ENCODE measurements around the gene CHRNA9.

Gene CHRNA9

GRCh38 chr4:40310225-40310624 is 24.9 kb upstream of the CHRNA9 start:
- no peak for DNase-seq

DNA sequence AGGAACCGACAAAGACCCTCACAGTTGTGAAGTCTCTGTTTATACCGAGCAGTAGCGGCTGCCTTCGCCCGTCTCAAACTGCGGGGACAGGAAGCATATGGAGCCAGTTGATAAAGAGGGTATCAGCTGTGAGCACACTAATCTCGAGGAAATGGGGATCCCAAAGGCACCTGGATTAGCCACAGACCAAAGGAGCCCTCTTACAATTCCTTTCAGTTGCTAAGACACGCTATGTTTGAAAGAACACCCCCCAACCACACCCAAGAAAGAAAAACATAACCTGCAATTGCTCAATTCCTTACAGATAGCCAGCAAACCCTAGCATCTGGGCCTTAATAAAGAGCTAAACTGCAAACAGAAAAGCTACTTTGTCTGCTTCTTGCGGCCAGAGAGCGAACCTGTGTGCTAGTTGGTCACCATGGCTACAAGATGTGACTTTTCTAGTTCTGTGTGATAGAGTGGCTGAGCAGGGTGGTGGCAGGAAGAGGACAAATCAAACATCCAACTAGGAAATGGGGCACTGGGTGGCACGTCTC is 23.3 kb upstream of the CHRNA9 start:
- DNase-seq = no peak

- no peak for DNase-seq
Measured at GRCh38 chr4:40314951-40315350, 20.2 kb upstream of the CHRNA9 start.

- no peak for DNase-seq
Measured at GRCh38 chr4:40316333-40316781, 18.8 kb upstream of the CHRNA9 start.

DNA sequence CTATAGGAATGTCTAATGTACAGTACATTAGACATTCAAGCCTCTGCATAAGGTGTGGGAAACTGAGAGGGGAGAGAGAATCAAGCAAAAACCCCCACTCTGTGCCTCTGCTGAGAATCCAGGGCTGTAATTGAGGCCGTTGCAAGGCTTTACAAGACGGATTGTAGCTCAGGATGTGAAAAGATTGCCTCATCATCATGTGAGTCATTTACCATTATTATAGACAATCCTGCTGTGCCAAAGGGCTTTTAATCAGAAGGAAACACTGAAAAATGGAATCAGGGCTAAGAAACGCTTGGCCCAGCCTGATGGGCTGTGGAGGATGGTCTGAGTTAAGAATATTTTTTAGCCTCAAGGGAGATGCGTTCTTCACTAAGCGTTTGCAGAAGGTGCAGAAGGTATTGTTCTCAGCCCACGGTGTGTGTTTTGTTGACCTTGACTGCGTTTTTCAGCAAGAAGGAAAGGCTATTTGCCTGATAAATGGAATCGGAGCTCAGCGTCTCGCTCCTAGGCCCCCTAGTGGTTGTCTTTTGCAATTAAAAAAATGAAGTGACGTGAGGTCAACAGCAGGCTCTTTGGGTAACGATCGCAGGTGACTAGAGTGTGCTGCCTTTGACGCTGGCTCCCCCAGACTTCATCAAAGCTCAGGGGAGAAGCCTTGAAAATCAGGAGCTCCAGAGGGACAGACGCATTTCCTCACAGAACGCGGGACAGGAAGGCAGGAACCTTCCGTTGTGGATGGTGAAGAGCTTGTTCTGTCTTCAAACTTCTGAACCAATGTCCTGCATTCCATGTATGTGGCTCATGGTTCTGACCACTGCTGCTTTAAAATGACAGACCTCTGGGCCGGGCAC is 18.1 kb upstream of the CHRNA9 start:
- DNase-seq = no peak

- no peak for DNase-seq
Measured at GRCh38 chr4:40317916-40318658, 17.0 kb upstream of the CHRNA9 start.

DNA sequence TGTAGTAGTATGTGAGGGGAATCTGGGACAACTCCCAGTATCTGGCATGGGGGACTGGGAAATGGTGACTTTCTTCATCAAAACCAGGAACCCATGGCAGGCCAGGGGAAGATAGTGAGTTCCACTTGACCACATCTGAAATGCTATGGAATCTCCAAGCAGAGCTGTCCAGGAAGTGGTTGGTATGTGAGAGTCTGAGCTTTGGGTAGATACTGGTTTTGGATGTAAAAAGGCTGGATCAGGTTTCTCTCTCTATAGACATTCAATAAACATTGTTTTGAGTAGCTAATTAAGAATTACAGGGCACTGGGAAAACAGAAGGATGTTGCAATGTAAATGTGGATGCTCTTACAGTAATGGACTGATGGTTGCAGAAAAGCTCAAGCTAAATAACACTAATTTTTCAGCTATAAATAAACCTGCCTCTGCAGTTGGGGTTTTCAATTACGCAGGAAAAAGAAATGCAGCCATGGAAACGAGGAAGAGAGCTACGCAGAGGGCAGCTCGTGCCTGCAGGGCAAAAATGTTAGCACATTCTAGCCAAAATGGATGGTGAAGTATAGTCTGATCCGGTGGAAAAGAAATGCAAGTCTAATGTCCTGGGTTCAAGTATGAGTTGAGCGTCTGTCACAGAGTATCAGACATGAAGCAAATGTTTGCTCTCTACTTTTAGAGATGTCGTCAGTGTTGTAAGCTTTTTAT is 13.4 kb upstream of the CHRNA9 start:
- DNase-seq = no peak

- DNase-seq = no peak
Measured at GRCh38 chr4:40322811-40323210, 12.3 kb upstream of the CHRNA9 start.

GRCh38 chr4:40323866-40324265 is 11.3 kb upstream of the CHRNA9 start:
- no peak for DNase-seq

DNA sequence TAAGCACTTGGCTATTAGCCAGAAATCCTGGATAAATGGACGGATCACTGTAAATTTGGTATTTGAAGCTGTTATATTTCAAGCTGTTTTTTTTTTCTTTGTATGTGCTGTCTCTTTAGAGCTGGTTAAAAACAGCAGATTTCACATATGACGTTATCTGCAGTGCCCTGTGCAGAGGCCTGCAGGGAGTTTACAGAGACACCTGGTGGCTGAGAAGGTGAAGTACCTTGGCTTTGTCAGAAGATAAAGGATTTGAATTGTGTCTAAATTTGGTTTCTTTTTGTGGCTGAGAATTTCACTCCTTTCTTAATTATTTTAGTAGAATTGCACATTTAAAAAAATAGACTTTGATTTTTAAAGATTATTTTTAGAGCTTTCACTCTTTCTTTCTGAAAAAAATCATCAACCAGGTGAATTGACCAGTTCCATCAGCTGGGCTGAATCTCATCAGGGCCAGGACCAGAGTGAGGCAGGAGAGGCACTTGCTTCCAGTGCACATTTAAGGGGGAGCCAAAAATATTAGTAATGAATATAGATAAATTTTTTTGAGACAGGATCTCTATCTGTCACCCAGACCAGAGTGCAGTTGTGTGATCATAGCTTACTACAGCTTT is 9.6 kb upstream of the CHRNA9 start:
- DNase-seq = no peak

GRCh38 chr4:40327340-40327739 is 7.8 kb upstream of the CHRNA9 start:
- DNase-seq = no peak

DNA sequence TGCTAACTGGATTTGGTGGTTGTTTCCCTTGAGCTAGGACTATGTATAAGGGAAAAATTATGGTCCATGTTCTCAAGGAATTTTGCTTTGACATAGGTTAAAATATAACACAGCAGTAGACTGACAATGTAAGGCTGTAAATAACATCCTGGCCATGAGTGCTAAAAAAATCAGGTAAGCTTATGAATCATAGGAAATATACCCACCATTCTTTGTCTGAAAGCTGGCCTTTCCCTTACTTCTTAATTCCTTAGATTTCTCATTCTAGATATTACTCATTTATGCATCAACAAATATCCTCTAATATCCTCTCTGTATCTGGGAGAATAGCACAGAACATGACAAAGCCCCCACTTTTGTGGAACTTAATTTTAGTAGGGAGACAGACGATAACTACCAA is 6.8 kb upstream of the CHRNA9 start:
- DNase-seq = no peak

DNA sequence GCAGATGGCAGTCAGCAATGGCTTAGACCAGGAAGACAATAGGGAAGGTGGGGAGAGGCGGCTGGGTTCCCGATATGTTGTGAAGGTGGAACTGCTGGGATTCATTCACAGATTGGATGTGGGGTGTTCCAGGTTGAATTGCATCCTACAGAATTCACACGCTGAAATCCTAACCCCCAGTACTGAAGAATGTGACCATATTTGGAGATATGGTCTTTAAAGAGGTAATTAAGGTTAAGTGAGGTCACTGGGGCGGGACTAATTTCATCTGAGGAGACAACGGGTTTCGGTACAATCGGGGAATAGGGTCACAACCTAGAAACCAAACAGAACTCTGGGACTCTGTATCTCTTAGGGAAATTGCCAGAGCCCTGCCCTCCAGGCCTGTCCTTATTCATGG is 5.3 kb upstream of the CHRNA9 start:
- no peak for DNase-seq

GRCh38 chr4:40330536-40330935 is 4.6 kb upstream of the CHRNA9 start:
- DNase-seq = no peak

DNA sequence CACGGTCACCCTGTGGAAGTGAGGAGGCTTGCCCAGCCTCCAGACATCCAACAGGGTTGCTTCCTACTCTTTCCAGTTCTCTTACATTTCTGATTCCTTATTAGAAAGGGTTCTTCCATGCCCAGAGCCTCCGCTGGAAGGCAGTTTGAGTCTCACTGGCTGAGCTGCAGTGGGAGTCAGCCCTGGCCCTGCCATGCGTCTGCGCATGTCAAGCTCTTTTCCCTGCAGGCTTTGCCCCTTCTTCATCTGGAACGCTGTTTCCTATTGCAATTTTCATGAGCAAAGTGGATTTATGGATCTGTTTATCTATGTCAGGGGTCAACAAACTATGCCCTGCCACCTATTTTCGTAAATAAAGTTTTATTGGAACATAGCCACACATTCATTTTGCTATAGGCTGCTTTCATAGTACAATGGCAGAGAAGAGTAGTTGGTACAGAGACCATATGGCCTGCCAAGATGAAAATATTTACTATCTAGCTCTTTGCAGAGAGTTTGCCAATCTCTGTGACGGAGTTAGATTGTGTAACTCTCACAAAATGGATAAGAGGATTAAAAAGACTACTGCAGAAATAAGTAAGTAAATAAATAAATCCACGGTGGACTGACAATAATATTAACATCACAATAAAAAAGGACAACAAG is 3.9 kb upstream of the CHRNA9 start:
- no peak for DNase-seq

GRCh38 chr4:40331961-40332360 is 3.2 kb upstream of the CHRNA9 start:
- no peak for DNase-seq

GRCh38 chr4:40333921-40334352 is 1.2 kb upstream of the CHRNA9 start:
- DNase-seq = no peak

GRCh38 chr4:40335525-40335894 is 377 bp downstream of the CHRNA9 start:
- no peak for DNase-seq

- DNase-seq = no peak
Measured at GRCh38 chr4:40337051-40337450, 1.9 kb downstream of the CHRNA9 start.

DNA sequence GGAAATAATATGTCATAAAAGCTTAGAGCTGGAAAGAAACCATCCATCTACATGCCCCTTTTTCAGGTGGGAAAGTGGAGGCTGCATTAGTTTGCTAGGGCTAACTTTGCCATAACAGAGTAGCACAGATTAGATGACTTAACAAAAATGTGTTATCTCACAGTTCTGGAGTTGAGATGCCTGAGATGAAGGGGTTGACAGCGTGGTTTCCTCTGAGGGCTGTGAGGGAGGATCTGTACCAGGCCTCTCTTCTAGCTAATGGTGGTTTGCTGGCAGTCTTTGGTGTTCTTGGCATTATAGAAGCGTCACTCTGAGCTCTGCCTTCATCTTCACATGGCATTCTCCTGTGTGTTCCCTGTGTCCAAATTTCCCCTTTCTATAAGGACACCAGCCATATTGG is 2.4 kb downstream of the CHRNA9 start:
- DNase-seq = no peak

DNA sequence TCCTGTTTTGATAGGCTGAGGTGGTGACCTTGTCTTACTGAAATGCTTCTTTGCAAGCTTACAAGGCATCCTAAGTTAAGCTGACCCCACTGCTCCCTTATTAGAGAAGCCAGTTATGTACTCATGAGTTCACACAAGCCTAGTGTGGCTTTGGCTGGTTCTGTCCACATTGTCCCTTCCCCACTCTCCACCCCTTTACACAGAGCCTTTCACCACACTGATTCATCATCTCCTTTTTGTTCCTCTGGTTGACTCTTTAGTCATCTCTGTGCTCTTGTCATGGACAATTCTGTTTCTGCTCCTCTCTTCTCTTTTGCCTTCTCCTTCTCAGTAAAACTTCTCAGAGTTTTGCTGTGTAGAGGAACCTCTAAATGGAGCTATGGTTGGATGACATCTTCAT is 4.9 kb downstream of the CHRNA9 start:
- no peak for DNase-seq

DNA sequence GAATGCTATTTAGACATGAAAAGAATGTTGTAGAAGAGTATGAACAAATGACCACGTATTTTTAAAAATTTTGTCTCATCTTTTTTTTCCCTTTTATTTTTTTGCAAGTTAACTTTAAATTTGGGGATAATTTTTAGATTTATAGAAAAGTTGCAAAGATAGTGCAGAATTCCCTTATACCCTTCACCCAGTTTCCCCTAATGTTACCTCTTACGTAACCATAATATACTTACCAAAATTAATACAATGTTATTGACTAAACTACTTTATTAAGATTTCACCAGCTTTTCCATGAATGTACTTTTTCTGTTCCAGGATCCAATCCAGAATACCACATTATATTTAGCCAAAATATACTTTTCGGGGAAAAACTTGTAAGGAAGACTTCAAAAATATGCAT is 12.3 kb downstream of the CHRNA9 start:
- no peak for DNase-seq
